NCI-H82 treated with DMSO at 0.1 percent for 48 hours (cell line): ENCODE data around the gene DIO1.

ENCODE experiments used
- DNase-seq: peaks from one replicate; lab custom pipeline; 2025; ENCODE audit not compliant: unreplicated experiment; lab: John Stamatoyannopoulos, UW

Gene DIO1

DNA sequence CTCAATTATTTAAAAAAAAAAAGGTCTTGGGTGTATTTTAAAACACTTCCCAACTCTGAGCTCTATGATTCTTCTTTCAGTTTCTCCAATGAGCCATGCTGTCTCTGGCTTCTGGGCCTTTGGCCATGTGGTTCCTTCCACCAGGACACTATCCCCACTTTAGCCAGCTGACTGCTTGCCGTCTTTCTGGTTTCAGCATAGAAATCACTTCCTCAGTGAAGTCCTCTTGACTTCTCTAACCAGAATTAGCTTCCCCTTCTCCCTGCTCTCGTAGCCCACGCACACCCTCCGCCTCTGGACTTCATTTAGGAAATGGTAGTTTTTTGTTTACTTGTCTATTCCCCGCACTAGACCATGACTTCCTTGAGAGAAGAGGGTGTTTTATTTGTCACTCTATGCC lies 1.1 kb upstream of the DIO1 start:
- DNase-seq, result no peak

GRCh38 chr1:53894644-53895043 lies 657 bp downstream of the DIO1 start:
- no peak for DNase-seq

DNA sequence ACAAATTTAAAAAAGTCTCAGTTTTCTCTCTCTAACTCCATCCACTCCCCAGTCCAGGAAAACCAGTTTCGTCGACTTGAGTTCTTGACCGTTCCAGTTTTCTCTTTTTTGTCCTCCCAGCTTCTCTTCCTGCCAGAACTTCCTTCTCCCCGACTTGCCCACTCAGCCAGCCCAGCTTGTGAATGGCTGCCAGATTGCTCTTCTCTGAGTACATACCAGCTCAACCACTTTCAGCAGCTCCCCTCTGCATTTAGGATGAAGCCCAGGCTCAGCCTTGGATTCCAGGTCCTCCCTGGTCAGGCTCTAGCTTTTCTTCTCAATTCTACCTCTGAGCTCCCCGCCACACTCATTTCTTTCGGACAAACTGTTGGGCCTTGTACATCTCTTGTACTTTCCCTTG lies 1.4 kb downstream of the DIO1 start:
- DNase-seq, result no peak

DNA sequence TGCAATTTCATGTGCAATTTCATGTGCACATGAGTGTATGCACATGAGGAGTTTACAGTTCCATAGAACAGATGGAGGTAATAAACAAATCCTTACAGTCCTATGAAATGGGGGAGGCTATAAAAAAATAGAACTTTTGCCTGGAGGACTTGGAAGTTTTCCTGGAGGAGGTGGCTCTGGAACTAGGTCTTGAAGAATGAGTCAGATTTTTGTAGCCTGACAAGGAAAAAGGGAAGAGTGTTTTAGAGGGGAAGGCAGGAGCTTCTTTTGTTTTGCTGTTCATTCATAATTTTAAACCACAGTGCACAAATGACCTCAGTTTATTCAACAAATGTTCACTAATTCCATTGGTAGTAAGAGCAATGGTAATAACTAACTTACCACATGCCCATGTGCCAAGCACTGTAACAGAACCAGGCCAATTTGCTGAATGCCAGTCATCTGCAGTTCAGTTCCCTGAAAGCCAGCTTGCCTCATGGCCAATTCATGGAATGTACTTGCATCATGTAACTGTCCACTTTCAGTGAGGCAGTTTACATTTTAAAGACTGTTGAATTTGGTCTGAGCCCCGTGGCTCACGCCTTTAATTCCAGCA lies 2.7 kb downstream of the DIO1 start:
- DNase-seq, result no peak

- no peak for DNase-seq
Measured at GRCh38 chr1:53899206-53899628, 5.2 kb downstream of the DIO1 start.

- DNase-seq, result no peak
Measured at GRCh38 chr1:53899708-53900107, 5.7 kb downstream of the DIO1 start.

DNA sequence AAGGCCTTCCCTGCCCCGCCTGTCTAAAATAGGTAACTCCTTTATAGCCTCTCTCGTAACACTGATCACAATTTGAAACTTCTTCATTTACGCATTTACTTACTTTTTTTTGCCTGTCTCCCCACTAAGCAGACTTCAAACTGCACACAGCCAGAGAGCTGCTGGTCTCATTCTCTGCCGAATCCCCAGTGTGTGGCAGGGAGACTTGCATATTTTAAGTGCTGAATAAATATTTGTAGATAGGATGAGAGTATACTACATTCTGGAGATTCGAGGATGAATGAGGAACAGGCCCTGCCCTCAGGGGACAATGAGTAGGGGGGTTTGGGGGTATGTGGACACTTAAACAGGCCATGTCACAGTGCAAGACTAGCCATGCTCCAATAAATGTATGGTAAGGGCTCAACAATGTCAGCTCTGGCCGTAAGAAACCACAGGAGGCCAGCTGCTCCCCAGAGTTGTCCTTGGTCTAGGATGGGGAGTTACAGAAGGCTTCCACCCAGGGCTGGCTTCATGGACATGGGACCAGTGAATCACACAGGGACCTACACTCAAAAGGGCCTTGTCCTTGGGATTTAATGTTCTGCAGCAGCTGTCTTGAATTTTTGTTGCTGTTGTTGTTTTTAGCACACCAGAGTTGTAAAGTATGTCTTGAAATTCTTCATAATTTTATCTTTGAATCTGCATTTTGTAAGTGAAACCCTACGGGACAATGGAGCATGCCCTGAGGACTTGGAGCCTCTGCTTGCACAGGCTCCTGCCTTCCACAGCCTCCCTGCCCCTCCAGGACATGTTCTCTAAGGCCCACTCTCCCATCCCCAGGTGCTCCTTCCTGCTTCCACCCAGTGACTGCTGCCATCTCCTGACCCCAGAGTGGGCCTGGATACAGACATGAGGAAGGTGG lies 8.5 kb downstream of the DIO1 start:
- DNase-seq, result no peak

DNA sequence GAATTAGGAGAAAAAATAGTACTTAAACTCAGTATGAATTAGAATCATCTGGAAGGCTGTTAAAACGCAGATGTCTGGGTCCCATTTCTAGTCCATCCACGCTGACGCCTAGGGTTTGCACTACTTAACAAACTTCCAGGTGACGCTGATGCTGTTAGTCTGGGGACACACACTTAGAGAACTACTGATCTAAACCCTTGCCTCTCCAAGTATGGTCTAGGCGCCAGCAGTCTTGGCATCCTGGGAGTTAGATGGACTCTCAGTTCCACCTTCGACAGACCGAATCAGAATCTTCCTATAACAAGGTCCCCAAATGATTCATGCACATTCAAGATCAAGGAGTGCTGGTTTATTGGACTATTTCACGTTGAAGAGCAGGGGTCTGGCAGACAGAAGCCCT lies 11.5 kb downstream of the DIO1 start:
- DNase-seq, result no peak

GRCh38 chr1:53906121-53906520 lies 12.1 kb downstream of the DIO1 start:
- no peak for DNase-seq

- DNase-seq, result no peak
Measured at GRCh38 chr1:53909946-53910345, 16.0 kb downstream of the DIO1 start.

DNA sequence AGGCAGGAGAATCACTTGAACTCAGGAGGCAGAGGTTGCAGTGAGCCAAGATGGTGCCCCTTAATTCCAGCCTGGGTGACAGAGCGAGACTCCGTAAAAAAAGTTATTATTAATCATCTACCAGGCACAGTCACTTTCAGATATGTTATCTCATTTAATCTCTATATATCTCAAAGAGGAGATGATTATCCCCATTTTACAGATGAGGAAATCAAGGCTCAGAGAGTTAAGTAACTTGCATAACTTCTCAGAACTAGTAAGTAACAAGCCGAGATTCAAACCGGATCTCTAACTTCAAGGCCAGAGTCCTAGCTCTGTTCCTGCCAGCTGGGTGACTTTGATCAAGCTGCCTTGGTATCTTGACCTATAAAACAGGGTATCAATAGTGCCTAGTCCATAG lies 17.5 kb downstream of the DIO1 start:
- DNase-seq, result no peak

GRCh38 chr1:53913352-53914033 lies 19.5 kb downstream of the DIO1 start:
- DNase-seq, result no peak

DNA sequence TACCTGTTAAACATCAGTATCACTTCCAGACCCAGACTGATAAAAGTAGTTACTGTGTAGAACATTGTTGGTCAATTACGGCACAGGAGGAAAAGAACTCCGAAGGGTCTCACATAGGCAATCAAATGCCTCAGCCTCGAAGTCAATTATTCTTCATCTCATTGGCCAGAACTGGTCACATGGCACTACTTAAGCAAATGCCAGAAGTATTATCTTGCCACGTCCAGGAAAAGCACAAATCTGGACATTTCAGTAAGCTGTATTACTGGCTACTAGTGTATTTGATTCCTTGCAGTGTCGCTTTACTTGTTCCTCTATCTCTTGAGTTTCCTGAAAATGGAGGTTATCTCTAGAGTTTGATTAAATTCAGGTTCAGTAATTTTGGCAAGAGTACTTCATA lies 24.4 kb downstream of the DIO1 start:
- no peak for DNase-seq

DNA sequence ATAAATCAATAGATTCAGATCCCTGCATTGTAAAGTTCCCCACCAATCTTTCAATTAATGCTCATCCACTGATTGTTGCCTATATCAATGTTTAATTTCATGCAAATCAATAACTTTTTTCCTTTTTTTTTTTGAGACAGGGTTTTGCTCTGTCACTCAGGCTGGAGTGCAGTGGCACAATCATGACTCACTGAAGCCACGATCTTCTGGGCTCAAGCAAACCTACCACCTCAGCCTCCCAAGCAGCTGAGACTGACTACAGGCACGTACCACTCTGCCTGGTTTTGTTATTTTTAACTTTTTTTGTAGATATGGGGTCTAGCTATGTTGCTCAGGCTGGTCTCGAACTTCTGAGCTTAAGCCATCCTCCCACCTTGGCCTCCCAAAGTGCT lies 25.7 kb downstream of the DIO1 start:
- DNase-seq, result no peak

DNA sequence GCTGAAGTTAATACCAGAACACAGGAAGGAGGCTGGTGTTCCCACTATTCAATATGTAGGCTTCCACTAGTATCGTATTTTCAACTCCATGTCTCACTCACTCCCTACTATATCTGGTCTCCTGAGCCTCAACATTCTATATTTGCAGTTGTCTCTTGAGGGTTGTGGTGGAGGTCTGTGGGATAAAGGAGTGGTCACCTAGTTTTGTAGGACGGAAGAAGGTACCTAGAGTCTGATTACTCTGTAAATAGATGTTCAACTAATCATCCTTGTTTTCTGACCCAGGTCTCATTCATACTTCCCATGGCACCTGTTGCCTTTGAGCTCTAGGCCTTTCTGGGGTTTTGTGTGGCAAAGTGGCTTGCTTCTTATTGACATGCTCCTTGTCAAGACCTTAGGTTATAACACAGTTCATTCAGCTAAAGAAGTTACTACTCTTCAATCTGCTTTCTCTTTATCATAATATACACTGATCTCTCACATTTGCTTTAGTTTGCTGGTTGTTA lies 33.4 kb downstream of the DIO1 start:
- DNase-seq, result no peak

GRCh38 chr1:53929246-53929960 lies 35.4 kb downstream of the DIO1 start:
- peak; percentile 51 for DNase-seq

DNA sequence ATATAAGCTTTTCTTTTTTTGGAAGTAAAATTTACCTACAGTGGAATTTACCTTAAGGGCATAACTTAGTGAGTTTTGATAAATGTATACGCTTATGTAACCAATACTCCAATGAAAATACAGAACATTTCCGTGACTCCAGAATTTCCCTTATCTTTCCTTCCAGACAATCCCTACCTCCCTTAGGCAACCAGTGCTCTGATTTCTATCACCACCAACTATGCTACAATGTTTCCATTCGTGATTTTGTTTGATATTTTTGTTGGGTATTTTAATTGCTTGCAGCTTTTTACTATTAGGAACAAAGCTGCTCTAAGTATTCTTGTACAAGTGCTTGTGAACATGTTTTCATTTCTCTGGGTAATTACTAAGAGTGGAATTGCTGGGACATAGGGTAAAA lies 36.9 kb downstream of the DIO1 start:
- DNase-seq, result no peak

- no peak for DNase-seq
Measured at GRCh38 chr1:53931523-53931922, 37.5 kb downstream of the DIO1 start.

DNA sequence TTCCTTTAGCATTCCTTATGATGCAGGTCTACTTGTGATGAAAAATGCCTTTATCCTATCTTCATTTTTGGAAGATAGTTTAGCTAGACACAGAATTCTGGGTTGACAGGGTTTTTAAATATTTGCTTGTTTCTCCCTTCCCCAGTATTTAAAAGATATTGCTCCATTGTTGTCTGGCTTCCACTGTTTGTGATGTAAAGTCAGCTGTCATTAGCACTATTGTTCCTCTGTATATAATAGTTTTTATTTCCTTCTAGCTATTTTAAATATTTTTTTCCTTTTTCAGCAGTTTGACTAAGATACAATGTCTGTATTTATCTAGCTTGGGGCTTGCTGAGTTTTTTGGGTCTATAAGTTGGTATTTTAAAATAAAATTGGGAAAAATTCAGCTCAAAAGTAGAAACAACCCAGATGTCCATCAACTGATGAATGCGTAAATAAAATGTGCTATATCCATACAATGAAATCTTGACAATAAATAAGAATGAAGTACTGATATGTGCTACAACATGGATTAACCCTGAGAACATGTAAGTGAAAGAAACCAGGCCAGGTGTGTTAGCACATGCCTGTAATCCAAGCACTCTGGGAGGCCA lies 40.3 kb downstream of the DIO1 start:
- DNase-seq, result no peak

DNA sequence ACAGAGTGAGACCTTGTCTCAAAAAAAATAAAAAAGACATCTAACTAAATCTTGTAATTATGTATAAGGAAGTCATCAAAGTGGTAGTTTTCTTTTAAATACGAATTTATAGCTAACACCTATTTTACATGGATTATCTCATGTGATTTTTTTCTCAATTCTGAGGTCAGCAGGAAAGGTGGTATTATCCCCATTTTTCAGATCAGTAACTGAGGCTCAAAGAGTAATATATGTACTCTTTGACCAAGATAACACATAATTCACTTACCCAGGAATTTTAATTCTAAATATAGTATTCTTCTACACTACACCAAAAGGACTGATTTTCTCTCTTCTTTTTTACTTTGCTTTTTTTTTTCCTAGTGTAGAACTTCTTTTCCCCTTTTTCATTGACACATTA lies 42.4 kb downstream of the DIO1 start:
- DNase-seq, result no peak
